Activated T-helper 9 cell treated with anti-CD3 and anti-CD28 coated beads, Interleukin-2, amount 50 U/mL, for 16 hours (primary cell): ENCODE measurements around the gene KCTD1.
"Not testable (repeated sequence)": the region's sequence is repeated elsewhere in the genome, so short reads cannot be mapped to it uniquely, and the experiment has no call there.

Experiments
- DNase-seq: peaks from one replicate; pipeline ENCODE4 v3.0.0-alpha.2; 2020; ENCODE audit warnings: low read depth

Gene KCTD1

GRCh38 chr18:26457611-26458353 is 90.6 kb downstream of the KCTD1 start:
- no peak for DNase-seq

GRCh38 chr18:26457195-26457594 is 91.2 kb downstream of the KCTD1 start:
- no peak for DNase-seq

GRCh38 chr18:26456070-26456491 is 92.3 kb downstream of the KCTD1 start:
- no peak for DNase-seq

- no peak for DNase-seq
Observed at GRCh38 chr18:26455639-26456038, 92.7 kb downstream of the KCTD1 start.

- no peak for DNase-seq
Observed at GRCh38 chr18:26454616-26455015, 93.7 kb downstream of the KCTD1 start.

GRCh38 chr18:26454192-26454591 is 94.2 kb downstream of the KCTD1 start:
- DNase-seq: no peak

- DNase-seq: no peak
Observed at GRCh38 chr18:26453386-26453901, 94.9 kb downstream of the KCTD1 start.

- no peak for DNase-seq
Observed at GRCh38 chr18:26450989-26451682, 97.2 kb downstream of the KCTD1 start.

- DNase-seq: no peak
Observed at GRCh38 chr18:26448714-26449159, 99.6 kb downstream of the KCTD1 start.

- no peak for DNase-seq
Observed at GRCh38 chr18:26443853-26444252, 104.5 kb downstream of the KCTD1 start.

- DNase-seq: no peak
Observed at GRCh38 chr18:26442126-26442525, 106.2 kb downstream of the KCTD1 start.

- DNase-seq: no peak
Observed at GRCh38 chr18:26440644-26441043, 107.7 kb downstream of the KCTD1 start.

- no peak for DNase-seq
Observed at GRCh38 chr18:26439537-26439936, 108.8 kb downstream of the KCTD1 start.

- no peak for DNase-seq
Observed at GRCh38 chr18:26438980-26439379, 109.4 kb downstream of the KCTD1 start.

- not testable (repeated sequence) for DNase-seq
Observed at GRCh38 chr18:26437634-26438033, 110.7 kb downstream of the KCTD1 start.

GRCh38 chr18:26436176-26437051 is 111.9 kb downstream of the KCTD1 start:
- no peak for DNase-seq

- DNase-seq: no peak
Observed at GRCh38 chr18:26435415-26436095, 112.8 kb downstream of the KCTD1 start.

GRCh38 chr18:26434887-26435286 is 113.5 kb downstream of the KCTD1 start:
- no peak for DNase-seq

GRCh38 chr18:26432651-26433424 is 115.5 kb downstream of the KCTD1 start:
- DNase-seq: no peak

GRCh38 chr18:26429535-26430226 is 118.7 kb downstream of the KCTD1 start:
- no peak for DNase-seq
